Measurements from ENCODE around the gene CHMP6. TPM values are rescaled to one million over a fixed set of nuclear protein-coding genes. Genes with fewer than 3 reads are reported as not detected.

The CHMP6 gene
- polyA plus RNA-seq, 3 donors, result 20.3 to 44.8 (median 44.1) TPM

DNA sequence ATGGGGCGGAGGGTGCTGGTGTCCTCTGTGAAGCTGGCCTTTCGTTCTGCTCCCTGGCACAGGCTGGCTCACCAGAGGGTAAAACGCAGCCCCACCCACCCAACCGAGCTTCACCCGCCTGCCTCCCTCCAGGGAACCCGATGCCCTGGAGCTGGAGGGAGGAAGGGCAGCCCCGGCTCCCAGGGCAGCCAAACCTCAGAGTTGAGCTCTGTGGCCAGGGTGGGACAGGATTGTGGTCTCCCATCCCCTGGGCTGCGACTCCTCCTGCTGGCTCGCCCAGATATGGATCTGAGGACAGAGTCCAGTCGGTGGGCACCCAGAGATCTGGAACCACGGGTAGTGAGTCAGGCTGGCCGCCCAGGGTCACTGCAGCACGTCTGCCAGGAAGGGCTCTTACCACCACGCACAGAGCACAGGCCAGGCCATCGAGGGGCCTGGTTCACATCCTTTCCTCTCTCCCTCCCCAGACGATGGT is 42.6 kb upstream of the CHMP6 start:
- H3K4me2 ChIP-seq (replicated peaks; ENCODE audit: extremely low read depth, low read length, poor library complexity, severe bottlenecking), result no peak overlapping the region
- H3K9me3 ChIP-seq (replicated peaks in 1 of 2; ENCODE audit: control insufficient read depth in 1 of 2, insufficient read depth in 1 of 2, low read length in 2 of 2), result no peaks in the 10 kb centered on the region
- Mint-ChIP-seq H3K27ac (peak overlapping the region in 2 of 7 donors; percentile 11 to 14), H3K36me3 (peaks cover 48 to 72% of the 10 kb centered on the region in 2 donors), H3K27me3 (ENCODE audit: low read depth in 3 of 3) (no peaks in the 10 kb centered on the region), H3K4me1 (no peaks in the 10 kb centered on the region), H3K9me3 (peaks cover 0 to 7% (median 0%) of the 10 kb centered on the region in 7 donors), H3K4me3 (no peak overlapping the region)
- no peak for DNase-seq
- peaks cover 37 to 69% of the 10 kb centered on the region in 2 donors for H3K36me3 ChIP-seq (replicated peaks in 1 of 2; ENCODE audit: control insufficient read depth in 1 of 2, insufficient read depth in 2 of 2, low read length in 2 of 2)
- no peak overlapping the region for H3K4me3 ChIP-seq (replicated peaks in 1 of 3; ENCODE audit: low read depth in 2 of 3, low read length in 3 of 3)
- no peak overlapping the region for H2AFZ ChIP-seq (ENCODE audit: insufficient read depth, low read depth, low read length, poor library complexity, severe bottlenecking)
- WGBS (ENCODE audit: insufficient coverage), result 93% methylated on average over 11 of the region's 16 CpGs
- H3K79me2 ChIP-seq (ENCODE audit: insufficient read depth, low read length), result no peaks in the 10 kb centered on the region
- H3K9ac ChIP-seq (ENCODE audit: insufficient read depth, low read length, poor library complexity, severe bottlenecking), result no peak overlapping the region
- H3K4me1 ChIP-seq (ENCODE audit: control insufficient read depth in 1 of 2, insufficient read depth in 2 of 2, low read length in 2 of 2), result no peaks in the 10 kb centered on the region
- no peak for TF ChIP-seq CTCF (IDR thresholded peaks at IDR 0.05)
- intact Hi-C loops (cut with micrococcal nuclease), result no loop called here
- H3K27me3 ChIP-seq (ENCODE audit: control insufficient read depth in 2 of 2, insufficient read depth in 2 of 2, low read length in 2 of 2), result no peaks in the 10 kb centered on the region
- no peak overlapping the region for H3K27ac ChIP-seq (ENCODE audit: low read depth in 1 of 2, low read length in 2 of 2)
- no peaks in the 10 kb centered on the region for H4K20me1 ChIP-seq (ENCODE audit: insufficient read depth, low read length)

DNA sequence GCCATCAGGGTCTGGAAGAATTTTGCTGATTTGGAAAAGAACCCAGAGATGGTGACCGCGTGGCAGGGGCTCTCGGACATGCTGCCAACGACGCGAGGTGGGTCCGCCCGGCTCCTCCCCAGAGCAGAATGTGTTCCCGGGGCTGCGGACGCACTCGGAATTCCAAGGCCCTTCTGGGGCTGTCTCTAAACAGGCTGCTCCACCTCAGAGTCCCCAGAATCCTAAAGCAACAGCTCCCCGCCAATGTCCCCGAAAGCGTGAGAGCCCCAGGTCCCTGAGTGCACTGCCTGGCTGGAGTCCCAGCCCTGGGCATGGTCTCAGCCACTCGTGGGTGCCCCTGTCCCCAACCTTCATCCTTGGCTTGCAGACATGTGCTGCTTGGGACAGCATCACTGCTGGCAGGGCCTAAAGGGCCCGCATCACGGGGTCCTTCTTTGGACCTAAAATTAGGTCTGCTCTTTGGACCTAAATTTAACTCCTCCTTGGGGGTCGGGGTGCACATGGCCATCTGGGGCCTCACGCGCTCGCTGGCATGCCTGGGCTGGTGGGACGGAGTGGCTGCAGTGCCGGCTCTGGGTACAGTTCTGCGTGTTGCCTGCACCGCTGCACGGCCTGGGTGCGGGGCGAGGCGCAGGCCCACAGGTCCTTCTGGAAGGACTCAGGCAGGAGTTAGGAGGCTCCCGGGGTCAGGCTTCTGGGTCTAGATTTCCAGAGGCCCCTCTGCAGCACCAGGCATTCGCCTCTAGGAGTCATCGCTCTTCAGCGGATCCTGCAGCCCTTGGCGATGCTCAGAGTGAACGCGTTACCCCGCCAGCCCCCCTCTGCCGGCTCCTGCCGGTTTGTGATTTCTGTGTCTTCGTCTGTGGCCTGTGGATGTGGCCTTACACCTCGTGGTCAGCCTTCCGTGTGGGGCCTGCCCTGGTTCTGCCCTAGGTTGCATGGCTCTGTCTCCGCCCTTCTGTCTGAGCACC is 41.9 kb upstream of the CHMP6 start:
- H3K9me3 ChIP-seq (replicated peaks in 1 of 2; ENCODE audit: control insufficient read depth in 1 of 2, insufficient read depth in 1 of 2, low read length in 2 of 2), result no peaks in the 10 kb centered on the region

More for the DNA sequence above, 41.9 kb upstream of the CHMP6 start:
- H3K4me1 ChIP-seq (ENCODE audit: control insufficient read depth in 1 of 2, insufficient read depth in 2 of 2, low read length in 2 of 2), result no peaks in the 10 kb centered on the region
- Mint-ChIP-seq H3K4me3 (no peak overlapping the region), H3K4me1 (no peaks in the 10 kb centered on the region), H3K9me3 (peaks cover 0 to 7% (median 0%) of the 10 kb centered on the region in 7 donors), H3K27me3 (ENCODE audit: low read depth in 3 of 3) (no peaks in the 10 kb centered on the region), H3K36me3 (peaks cover 46 to 71% of the 10 kb centered on the region in 2 donors), H3K27ac (peak overlapping the region in 2 of 7 donors; percentile 11 to 14)
- no peak overlapping the region for H3K27ac ChIP-seq (ENCODE audit: low read depth in 1 of 2, low read length in 2 of 2)
- H3K27me3 ChIP-seq (ENCODE audit: control insufficient read depth in 2 of 2, insufficient read depth in 2 of 2, low read length in 2 of 2), result no peaks in the 10 kb centered on the region
- WGBS (ENCODE audit: insufficient coverage), result 97% methylated on average over 44 of the region's 44 CpGs
- no peak overlapping the region for H3K9ac ChIP-seq (ENCODE audit: insufficient read depth, low read length, poor library complexity, severe bottlenecking)
- no peak overlapping the region for H3K4me2 ChIP-seq (replicated peaks; ENCODE audit: extremely low read depth, low read length, poor library complexity, severe bottlenecking)
- no peaks in the 10 kb centered on the region for H3K79me2 ChIP-seq (ENCODE audit: insufficient read depth, low read length)
- peaks cover 37 to 65% of the 10 kb centered on the region in 2 donors for H3K36me3 ChIP-seq (replicated peaks in 1 of 2; ENCODE audit: control insufficient read depth in 1 of 2, insufficient read depth in 2 of 2, low read length in 2 of 2)
- H3K4me3 ChIP-seq (replicated peaks in 1 of 3; ENCODE audit: low read depth in 2 of 3, low read length in 3 of 3), result no peak overlapping the region
- intact Hi-C loops (cut with micrococcal nuclease), result no loop called here
- H2AFZ ChIP-seq (ENCODE audit: insufficient read depth, low read depth, low read length, poor library complexity, severe bottlenecking), result no peak overlapping the region
- no peak for TF ChIP-seq CTCF (IDR thresholded peaks at IDR 0.05)
- DNase-seq, result no peak
- H4K20me1 ChIP-seq (ENCODE audit: insufficient read depth, low read length), result no peaks in the 10 kb centered on the region

Measured in CD14-positive monocyte (primary cell).